H1 (cell line): ENCODE data around the gene TP53BP2. TPM values are rescaled to one million over a fixed set of nuclear protein-coding genes. Genes with fewer than 3 reads are reported as not detected.

Experiments used
- BACH1 ChIP-seq: IDR thresholded peaks from 2 replicates; pipeline ENCODE4 v1.6.1; 2012; ENCODE audit warnings: low read length, improper control_type of control experiment
- CBX8 ChIP-seq: fragments of 300-800, 300-1000 bp; sonication (generic); IDR thresholded peaks from 2 replicates; pipeline ENCODE4 v1.7.1; 2016; ENCODE audit warnings: low read depth, low read length, borderline replicate concordance
- CEBPB ChIP-seq: IDR thresholded peaks from 2 replicates; pipeline ENCODE4 v1.6.1; 2012; ENCODE audit warnings: low read depth, low read length
- CTBP2 ChIP-seq: IDR thresholded peaks from 2 replicates; pipeline ENCODE4 v1.7.0; 2011; ENCODE audit warnings: borderline replicate concordance, mild to moderate bottlenecking, moderate library complexity, mixed read lengths, low read length; ENCODE audit not compliant: insufficient read depth, insufficient read length
- EP300 ChIP-seq, 2 experiments: IDR thresholded peaks; 1 replicate in 1 of 2; 2 replicates in 1 of 2; pipeline ENCODE4 v1.6.1; 2011 to 2012; ENCODE audit warnings: low read depth in 2 of 2, low read length in 2 of 2, mild to moderate bottlenecking in 2 of 2, borderline replicate concordance in 1 of 2, inconsistent platforms in 1 of 2, moderate library complexity in 1 of 2
- EZH2 ChIP-seq: fragments of 200-600 bp; sonication (generic); IDR thresholded peaks from 2 replicates; pipeline ENCODE4 v1.7.1; 2012; ENCODE audit warnings: low read depth, mild to moderate bottlenecking, moderate library complexity, low read length, inconsistent platforms; ENCODE audit not compliant: severe bottlenecking
- GABPA ChIP-seq: IDR thresholded peaks from 2 replicates; pipeline ENCODE4 v1.6.1; 2011; ENCODE audit warnings: mild to moderate bottlenecking, low read length, moderate library complexity, borderline replicate concordance; ENCODE audit not compliant: insufficient read depth
- HDAC2 ChIP-seq, 2 experiments: fragments of 300-600 bp in 1 of 2; sonication (generic) in 1 of 2; IDR thresholded peaks; 2 replicates each; pipeline ENCODE4 v1.6.1; 2011 to 2012; ENCODE audit warnings: low read depth in 2 of 2, low read length in 2 of 2, mild to moderate bottlenecking in 2 of 2, moderate library complexity in 2 of 2, borderline replicate concordance in 1 of 2, inconsistent platforms in 1 of 2
- HDAC6 ChIP-seq: IDR thresholded peaks from one replicate; pipeline ENCODE4 v1.7.1; 2012; ENCODE audit warnings: low read depth, mild to moderate bottlenecking, inconsistent platforms, low read length, moderate library complexity
- JUN ChIP-seq: IDR thresholded peaks from 2 replicates; pipeline ENCODE4 v1.6.1; 2011; ENCODE audit warnings: low read depth, mild to moderate bottlenecking, improper control_type of control experiment, low read length
- KDM1A ChIP-seq: fragments of 200-600, 300-600 bp; sonication (generic); IDR thresholded peaks from 2 replicates; pipeline ENCODE4 v1.7.1; 2016; ENCODE audit warnings: mild to moderate bottlenecking, low read length, borderline replicate concordance
- MAFK ChIP-seq: IDR thresholded peaks from 2 replicates; pipeline ENCODE4 v1.6.1; 2012; ENCODE audit warnings: low read depth, mild to moderate bottlenecking, improper control_type of control experiment, low read length
- NANOG ChIP-seq: IDR thresholded peaks from 2 replicates; pipeline ENCODE4 v1.6.1; 2011; ENCODE audit warnings: low read length, low read depth, mild to moderate bottlenecking, inconsistent platforms; ENCODE audit not compliant: insufficient read depth, poor library complexity, severe bottlenecking
- POLR2A ChIP-seq, 2 experiments: IDR thresholded peaks; 1 replicate in 1 of 2; 2 replicates in 1 of 2; pipeline ENCODE4 v1.6.1; 2011; ENCODE audit warnings: low read depth in 2 of 2, low read length in 2 of 2, mild to moderate bottlenecking in 2 of 2; ENCODE audit errors: control extremely low read depth in 1 of 2
- RAD21 ChIP-seq, 2 experiments: IDR thresholded peaks in 1 of 2; conservative IDR thresholded peaks in 1 of 2; 2 replicates each; pipeline ENCODE4 v1.6.1; 2011; ENCODE audit warnings: low read depth in 2 of 2, low read length in 2 of 2, improper control_type of control experiment in 1 of 2, inconsistent platforms in 1 of 2, mild to moderate bottlenecking in 1 of 2, moderate library complexity in 1 of 2
- RXRA ChIP-seq: IDR thresholded peaks from 2 replicates; pipeline ENCODE4 v1.6.1; 2011; ENCODE audit warnings: low read depth, mild to moderate bottlenecking, low read length, moderate library complexity; ENCODE audit not compliant: insufficient read depth
- SIN3A ChIP-seq, 2 experiments: IDR thresholded peaks in 1 of 2; conservative IDR thresholded peaks in 1 of 2; 2 replicates each; pipeline ENCODE4 v1.6.1; 2011 to 2012; ENCODE audit warnings: low read length in 2 of 2, improper control_type of control experiment in 1 of 2, low read depth in 1 of 2, mild to moderate bottlenecking in 1 of 2
- SIRT6 ChIP-seq: IDR thresholded peaks from one replicate; pipeline ENCODE4 v1.7.1; 2012; ENCODE audit warnings: low read length, inconsistent platforms
- SP2 ChIP-seq: IDR thresholded peaks from 2 replicates; pipeline ENCODE4 v1.6.1; 2012; ENCODE audit warnings: mild to moderate bottlenecking, low read length, inconsistent platforms
- TAF7 ChIP-seq: optimal IDR thresholded peaks from 2 replicates; pipeline ENCODE3; 2011; ENCODE audit warnings: low read depth, mild to moderate bottlenecking, inconsistent platforms, low read length, moderate library complexity, borderline replicate concordance
- YY1 ChIP-seq: IDR thresholded peaks from 2 replicates; pipeline ENCODE4 v1.6.1; 2011; ENCODE audit warnings: low read depth, mild to moderate bottlenecking, low read length
- polyA plus RNA-seq, 7 experiments: library from polyadenylated mRNA; depleted of rRNA in 3 of 7; stranded (reverse) in 5 of 7; unstranded in 2 of 7; fragments of >200 nt in 5 of 7; fragments of 200-250 nt in 2 of 7; gene quantifications; 1 replicate in 5 of 7; 2 replicates in 1 of 7; 4 replicates in 1 of 7; pipeline versions ENCODE4 v1.2.1 to v1.2.3, GENCODE V29; 2011 to 2013; ENCODE audit warnings: missing spikeins in 2 of 7, mixed read lengths in 2 of 7
- total RNA-seq: library from RNA; stranded (reverse); fragmentation: NEBNext Ultra II Directional; extraction: Animal tissue kit (Norgen Biotek cat#: 25700); gene quantifications from 2 replicates; pipeline ENCODE4 v1.2.1, GENCODE V29; 2021
- TF ChIP-seq, protein P1 (sequence below): IDR thresholded peaks from 2 replicates; pipeline ENCODE4 v1.6.1; 2011; ENCODE audit warnings: low read length, improper control_type of control experiment

Gene TP53BP2
- total and polyA plus RNA-seq, 2 of the 8 experiments (the other 6 are each of a cell fraction or from before 2014, with no cell fraction given) = 18.0 to 38.7 TPM

DNA sequence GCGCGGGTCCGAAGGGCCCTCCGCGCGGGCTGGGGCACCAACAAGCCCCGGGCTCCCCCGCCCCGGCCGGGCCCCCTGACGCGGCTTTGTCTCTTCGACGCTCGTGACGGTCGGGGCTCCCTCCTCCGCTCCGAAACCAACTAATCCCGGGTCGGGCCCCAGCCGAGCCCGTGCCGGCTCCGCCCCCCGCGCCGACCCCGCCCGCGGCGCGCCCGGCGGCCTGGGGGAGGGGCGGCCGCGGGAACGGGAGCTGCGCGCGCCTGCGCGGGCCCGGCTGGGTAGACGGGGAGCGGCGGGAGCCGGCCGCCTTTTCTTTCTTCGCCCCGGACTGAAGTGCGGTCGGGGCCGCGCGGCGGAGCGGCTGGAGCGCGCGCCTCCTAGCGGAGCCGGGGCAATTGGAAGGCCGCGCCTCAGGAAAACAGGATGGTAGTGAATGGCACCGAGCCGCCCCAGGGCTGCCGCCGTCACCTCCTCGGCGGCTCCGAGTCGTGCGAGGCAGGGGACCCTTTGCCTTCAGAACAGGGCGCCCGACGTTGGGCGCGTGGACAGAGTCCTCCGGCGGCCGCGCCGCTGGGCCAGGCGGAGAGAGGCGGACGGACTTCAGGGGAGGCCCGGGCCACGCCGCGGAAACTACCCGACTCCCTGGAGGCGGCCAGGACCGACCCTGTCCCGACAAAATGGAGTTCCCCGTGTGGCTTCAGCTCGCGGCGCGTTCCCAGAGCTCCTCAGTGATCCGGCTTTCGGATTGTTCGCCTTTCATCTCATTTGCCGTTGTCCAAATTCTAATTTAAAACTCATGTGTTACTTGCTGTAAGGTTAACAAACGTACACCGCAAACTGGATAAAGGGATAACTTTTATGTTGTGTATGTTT, at the start of gene TP53BP2 (continued):
- TF ChIP-seq MAFK (no peak), SIRT6 (no peak), CTBP2 (no peak), BACH1 (no peak), EP300 (IDR thresholded peaks at IDR 0.05; ENCODE audit: borderline replicate concordance in 1 of 2, low read depth in 2 of 2, low read length in 2 of 2) (no peak), EZH2 (no peak), JUN (no peak), CBX8 (no peak), RAD21 (IDR thresholded peaks at IDR 0.05 in 1 of 2, conservative IDR thresholded peaks at IDR 0.05 in 1 of 2; ENCODE audit: low read depth in 2 of 2, low read length in 2 of 2) (peak; percentile 26 to 38; a peak in 3 of 4 replicates), HDAC6 (no peak), GABPA (no peak), SIN3A (conservative IDR thresholded peaks at IDR 0.05 in 1 of 2, IDR thresholded peaks at IDR 0.05 in 1 of 2; ENCODE audit: low read depth in 1 of 2, low read length in 2 of 2) (no peak), CEBPB (no peak), HDAC2 (IDR thresholded peaks at IDR 0.05; ENCODE audit: borderline replicate concordance in 1 of 2, low read depth in 2 of 2, low read length in 2 of 2) (no peak), SP2 (no peak), KDM1A (no peak), YY1 (peak; percentile 70), TAF7 (peak; percentile 84), POLR2A (IDR thresholded peaks at IDR 0.05; ENCODE audit: control extremely low read depth in 1 of 2, low read depth in 2 of 2, low read length in 2 of 2) (peak; percentile 50 to 88), NANOG (no peak), RXRA (no peak)
- TF ChIP-seq, protein P1, sequence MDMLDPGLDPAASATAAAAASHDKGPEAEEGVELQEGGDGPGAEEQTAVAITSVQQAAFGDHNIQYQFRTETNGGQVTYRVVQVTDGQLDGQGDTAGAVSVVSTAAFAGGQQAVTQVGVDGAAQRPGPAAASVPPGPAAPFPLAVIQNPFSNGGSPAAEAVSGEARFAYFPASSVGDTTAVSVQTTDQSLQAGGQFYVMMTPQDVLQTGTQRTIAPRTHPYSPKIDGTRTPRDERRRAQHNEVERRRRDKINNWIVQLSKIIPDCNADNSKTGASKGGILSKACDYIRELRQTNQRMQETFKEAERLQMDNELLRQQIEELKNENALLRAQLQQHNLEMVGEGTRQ = no peak
